H9 (cell line): ENCODE measurements around the gene ADH5. TPM values are rescaled to one million over a fixed set of nuclear protein-coding genes. Genes with fewer than 3 reads are reported as not detected.

Experiments used
- DNase-seq: peaks from one replicate; pipeline ENCODE4 v3.0.0-alpha.2; 2017
- H2AFZ ChIP-seq: one replicate; pipeline ENCODE4 v1.6.1; 2013; ENCODE audit warnings: mild to moderate bottlenecking, low read length, control low read depth, moderate library complexity
- H2AK5ac ChIP-seq: 2 replicates; pipeline ENCODE4 v1.6.1; 2013; ENCODE audit warnings: low read length, control low read depth, mixed read lengths; ENCODE audit not compliant: insufficient read length
- H2BK120ac ChIP-seq: one replicate; pipeline ENCODE4 v1.6.1; 2013; ENCODE audit warnings: low read depth, mild to moderate bottlenecking, low read length, control low read depth, inconsistent platforms; ENCODE audit not compliant: poor library complexity, severe bottlenecking
- H2BK12ac ChIP-seq: 2 replicates; pipeline ENCODE4 v1.6.1; 2013; ENCODE audit warnings: low read length, control low read depth, mixed read lengths, low read depth; ENCODE audit not compliant: insufficient read length
- H2BK15ac ChIP-seq: 2 replicates; pipeline ENCODE4 v1.6.1; 2013; ENCODE audit warnings: low read depth, low read length, control low read depth
- H2BK20ac ChIP-seq: one replicate; pipeline ENCODE4 v1.6.1; 2013; ENCODE audit warnings: low read depth, mild to moderate bottlenecking, low read length, control low read depth, inconsistent platforms; ENCODE audit not compliant: poor library complexity, severe bottlenecking
- H2BK5ac ChIP-seq: 2 replicates; pipeline ENCODE4 v1.6.1; 2013; ENCODE audit warnings: low read length, control low read depth, mixed read lengths; ENCODE audit not compliant: insufficient read length
- H3K14ac ChIP-seq: 2 replicates; pipeline ENCODE4 v1.6.1; 2013; ENCODE audit warnings: low read length, control low read depth; ENCODE audit not compliant: insufficient read depth
- H3K18ac ChIP-seq: 2 replicates; pipeline ENCODE4 v1.6.1; 2013; ENCODE audit warnings: low read depth, mild to moderate bottlenecking, mixed read lengths, low read length, control low read depth; ENCODE audit not compliant: insufficient read length
- H3K23ac ChIP-seq: 2 replicates; pipeline ENCODE4 v1.6.1; 2013; ENCODE audit warnings: low read length, control low read depth, mixed read lengths, low read depth; ENCODE audit not compliant: insufficient read length
- H3K23me2 ChIP-seq: 2 replicates; pipeline ENCODE4 v1.6.1; 2013; ENCODE audit warnings: low read depth, mild to moderate bottlenecking, mixed read lengths, low read length, control low read depth; ENCODE audit not compliant: insufficient read length, poor library complexity, severe bottlenecking
- H3K27ac ChIP-seq: 2 replicates; pipeline ENCODE4 v1.5.1; 2013; ENCODE audit warnings: low read length, control low read depth, mixed read lengths, low read depth; ENCODE audit not compliant: insufficient read length
- H3K27me3 ChIP-seq: 2 replicates; pipeline ENCODE4 v1.6.1; 2013; ENCODE audit warnings: low read length, control low read depth, inconsistent platforms; ENCODE audit not compliant: insufficient read depth
- H3K4ac ChIP-seq: 2 replicates; pipeline ENCODE4 v1.6.1; 2013; ENCODE audit warnings: low read depth, mild to moderate bottlenecking, control low read depth, inconsistent platforms, low read length, moderate library complexity
- H3K4me1 ChIP-seq: 2 replicates; pipeline ENCODE4 v1.6.1; 2013; ENCODE audit warnings: low read length, control low read depth, inconsistent platforms; ENCODE audit not compliant: insufficient read depth
- H3K4me2 ChIP-seq: 2 replicates; pipeline ENCODE4 v1.6.1; 2013; ENCODE audit warnings: low read length, control low read depth, mixed read lengths; ENCODE audit not compliant: insufficient read length, insufficient read depth
- H3K56ac ChIP-seq: 2 replicates; pipeline ENCODE4 v1.6.1; 2013; ENCODE audit warnings: low read depth, mild to moderate bottlenecking, mixed read lengths, low read length, control low read depth; ENCODE audit not compliant: insufficient read length
- H3K79me1 ChIP-seq: 2 replicates; pipeline ENCODE4 v1.6.1; 2013; ENCODE audit warnings: low read depth, mild to moderate bottlenecking, moderate library complexity, low read length, control low read depth, inconsistent platforms; ENCODE audit not compliant: insufficient read depth, poor library complexity, severe bottlenecking
- H3K79me2 ChIP-seq: 2 replicates; pipeline ENCODE4 v1.6.1; 2013; ENCODE audit warnings: low read length, control low read depth, inconsistent platforms; ENCODE audit not compliant: insufficient read depth
- H3K9ac ChIP-seq: 2 replicates; pipeline ENCODE4 v1.6.1; 2013; ENCODE audit warnings: low read length, control low read depth, mixed read lengths; ENCODE audit not compliant: insufficient read length; ENCODE audit errors: extremely low read depth
- H3K9me3 ChIP-seq: one replicate; pipeline ENCODE4 v1.6.1; 2013; ENCODE audit warnings: low read depth, low read length, inconsistent platforms; ENCODE audit not compliant: control insufficient read depth
- H3T11ph ChIP-seq: one replicate; pipeline ENCODE4 v1.6.1; 2013; ENCODE audit warnings: mild to moderate bottlenecking, low read length, control low read depth, inconsistent platforms
- H4K20me1 ChIP-seq: one replicate; pipeline ENCODE4 v1.6.1; 2013; ENCODE audit not compliant: control insufficient read depth, insufficient read length, insufficient read depth
- H4K5ac ChIP-seq: 2 replicates; pipeline ENCODE4 v1.6.1; 2013; ENCODE audit warnings: low read depth, mild to moderate bottlenecking, mixed read lengths, low read length, control low read depth; ENCODE audit not compliant: insufficient read length
- H4K8ac ChIP-seq: replicated peaks from 2 replicates; pipeline ENCODE4 v1.6.1; 2013; ENCODE audit warnings: low read length, control low read depth, mixed read lengths, low read depth; ENCODE audit not compliant: insufficient read length
- H4K91ac ChIP-seq: 2 replicates; pipeline ENCODE4 v1.6.1; 2013; ENCODE audit warnings: low read depth, mild to moderate bottlenecking, moderate library complexity, mixed read lengths, low read length, control low read depth; ENCODE audit not compliant: insufficient read length
- H3K27ac Mint-ChIP-seq, 3 experiments: 2 replicates in 2 of 3; 3 replicates in 1 of 3; pipeline ENCODE4 v1.8.0; 2020 to 2021; ENCODE audit warnings: mixed read lengths in 3 of 3, mild to moderate bottlenecking in 1 of 3, moderate library complexity in 1 of 3
- H3K27me3 Mint-ChIP-seq: 2 replicates; pipeline ENCODE4 v1.8.0; 2021; ENCODE audit warnings: low read depth, mild to moderate bottlenecking, moderate library complexity, mixed read lengths
- H3K36me3 Mint-ChIP-seq, 3 experiments: 2 replicates in 2 of 3; 3 replicates in 1 of 3; pipeline ENCODE4 v1.8.0; 2020 to 2021; ENCODE audit warnings: low read depth in 3 of 3, mixed read lengths in 3 of 3; ENCODE audit not compliant: insufficient read depth in 1 of 3
- H3K4me1 Mint-ChIP-seq, 2 experiments: 2 replicates each; pipeline ENCODE4 v1.8.0; 2020; ENCODE audit warnings: mixed read lengths in 2 of 2
- H3K4me3 Mint-ChIP-seq, 2 experiments: 2 replicates in 1 of 2; 3 replicates in 1 of 2; pipeline ENCODE4 v1.8.0; 2020 to 2021; ENCODE audit warnings: mild to moderate bottlenecking in 2 of 2, mixed read lengths in 2 of 2, moderate library complexity in 1 of 2
- H3K9me3 Mint-ChIP-seq, 2 experiments: 2 replicates in 1 of 2; 3 replicates in 1 of 2; pipeline ENCODE4 v1.8.0; 2020; ENCODE audit warnings: mild to moderate bottlenecking in 2 of 2, mixed read lengths in 2 of 2, moderate library complexity in 1 of 2
- CTCF ChIP-seq: fragments of 200-600 bp; sonication (generic); conservative IDR thresholded peaks from 3 replicates; pipeline ENCODE4 v1.8.0; 2021; ENCODE audit warnings: antibody characterized with exemption, mild to moderate bottlenecking
- total RNA-seq: library from RNA; stranded (reverse); gene quantifications from 2 replicates; pipeline ENCODE4 v1.2.1, GENCODE V29; 2021

ADH5 gene
- total RNA-seq, 1 experiment from 2014 or later: 284 TPM

- no peak for TF ChIP-seq CTCF
- Histone ChIP-seq H3K56ac (no peak overlapping the region), H3K27ac (no peak overlapping the region), H3K23me2 (no peaks in the 10 kb centered on the region), H3K4ac (no peak overlapping the region), H2BK12ac (no peak overlapping the region), H3K18ac (no peak overlapping the region), H2BK20ac (no peak overlapping the region), H3K9ac (no peak overlapping the region), H4K5ac (no peak overlapping the region), H3K79me2 (peaks cover 31% of the 10 kb centered on the region; the same call in 1 of the 2 replicates), H2BK120ac (no peak overlapping the region), H2BK15ac (no peak overlapping the region), H3K4me1 (peaks cover 8% of the 10 kb centered on the region; the same call in 1 of the 2 replicates), H3K79me1 (peaks cover 3% of the 10 kb centered on the region), H4K20me1 (no peaks in the 10 kb centered on the region), H3K14ac (no peak overlapping the region), H4K91ac (no peak overlapping the region), H3K23ac (no peak overlapping the region), H4K8ac (no peak overlapping the region), H2BK5ac (no peak overlapping the region), H2AFZ (no peak overlapping the region), H3K4me2 (no peak overlapping the region), H3T11ph (no peak overlapping the region), H2AK5ac (no peak overlapping the region), H3K27me3 (no peaks in the 10 kb centered on the region), H3K9me3 (no peaks in the 10 kb centered on the region)
- Mint-ChIP-seq H3K27ac (no peak overlapping the region), H3K4me1 (peaks cover 43 to 55% of the 10 kb centered on the region in 2 experiments), H3K36me3 (peaks cover 6 to 8% (median 6%) of the 10 kb centered on the region in 3 experiments; a peak in 5 of 7 replicates), H3K27me3 (no peaks in the 10 kb centered on the region), H3K4me3 (no peak overlapping the region), H3K9me3 (peaks cover 0 to 2% of the 10 kb centered on the region in 2 experiments; a peak in 2 of 5 replicates)
- no peak for DNase-seq
These were observed 60.4 kb downstream of the ADH5 start for GRCh38 chr4:99028187-99028586.
